Measurements from ENCODE around the gene FDXR.
A peak's percentile ranks its signal among the peaks of the same experiment; 100 is the strongest.

The FDXR gene

GRCh38 chr17:74856112-74856511 lies 16.7 kb downstream of the FDXR start:
- DNase-seq = no peak

DNA sequence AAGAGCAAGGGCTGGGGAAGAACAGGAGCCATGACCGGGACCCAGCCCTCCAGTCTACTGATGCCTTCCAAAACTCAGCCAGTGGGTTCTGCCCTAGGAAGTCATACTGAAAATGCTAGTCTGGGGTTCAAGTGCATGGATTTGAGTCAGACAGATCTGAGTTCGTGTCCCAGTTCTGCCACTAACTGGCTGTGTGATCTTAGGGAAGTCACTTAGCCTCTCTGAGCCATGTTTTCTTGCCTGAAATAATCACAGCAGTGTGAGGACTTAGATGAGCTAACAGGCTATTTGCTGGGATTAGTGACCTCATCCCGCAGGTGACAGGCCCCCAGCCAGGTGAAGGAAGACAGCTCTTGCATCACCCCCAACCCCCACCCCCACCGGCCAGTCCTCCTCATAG lies 17.5 kb downstream of the FDXR start:
- no peak for DNase-seq

GRCh38 chr17:74854792-74855191 lies 18.0 kb downstream of the FDXR start:
- no peak for DNase-seq

DNA sequence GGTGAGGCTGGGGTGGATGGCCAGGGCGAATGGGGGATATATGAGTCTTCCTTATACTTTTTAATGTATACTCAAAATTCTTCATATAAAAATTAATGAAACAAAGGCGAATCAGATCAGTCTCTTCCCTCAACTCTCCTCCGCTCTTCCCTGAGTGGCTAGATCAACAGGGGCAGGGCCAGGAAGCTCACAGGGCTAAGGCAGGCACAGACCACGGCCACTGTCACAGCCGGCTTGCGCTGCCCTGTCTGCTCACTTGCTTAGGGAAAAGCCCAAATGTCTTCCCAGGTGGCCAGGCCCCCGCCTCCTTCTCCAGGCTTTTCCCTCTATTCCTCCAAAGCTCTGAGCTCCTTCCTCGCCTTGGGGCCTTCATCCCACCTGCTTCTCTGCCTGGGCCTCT lies 19.1 kb downstream of the FDXR start:
- no peak for DNase-seq

GRCh38 chr17:74853048-74853397 lies 19.8 kb downstream of the FDXR start:
- no peak for DNase-seq

DNA sequence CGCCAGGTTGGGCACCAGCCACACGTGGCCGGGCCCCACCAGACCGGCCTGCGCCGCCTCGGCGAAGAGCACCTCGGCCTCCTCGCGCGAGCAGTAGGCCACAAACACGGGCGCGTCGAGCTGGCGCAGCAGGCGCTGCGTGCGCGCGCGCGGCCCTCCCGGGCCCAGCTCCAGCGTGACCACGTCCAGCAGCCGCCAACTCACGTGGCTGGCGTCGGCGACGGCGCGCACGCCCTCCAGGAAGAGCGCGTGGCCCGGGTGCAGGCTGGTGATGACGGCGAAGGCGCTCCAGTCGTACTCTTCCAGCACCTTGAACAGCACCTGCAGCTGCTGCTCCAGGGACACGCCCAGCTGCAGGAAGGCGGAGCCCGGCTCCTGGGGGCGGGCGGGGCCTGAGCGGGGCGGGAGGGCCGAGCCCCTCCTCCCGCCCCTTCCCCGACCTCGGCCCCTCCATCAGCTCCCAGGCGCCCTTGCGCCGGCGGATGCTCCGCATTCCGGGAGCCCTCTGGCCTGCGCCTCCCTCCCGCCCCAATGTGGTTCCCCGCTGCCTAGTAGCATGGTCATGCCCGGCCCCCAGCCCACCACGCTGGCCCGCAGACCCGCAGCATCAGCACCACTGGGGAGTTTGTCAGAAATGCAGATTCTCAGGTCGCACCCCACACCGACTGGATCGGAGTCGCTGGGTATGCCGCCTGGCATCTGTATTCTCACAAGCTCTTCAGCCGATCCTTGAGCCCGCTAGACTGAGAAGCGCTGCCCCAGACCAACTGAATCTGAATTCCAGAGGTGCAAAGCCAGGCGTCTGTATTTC lies 20.4 kb downstream of the FDXR start:
- DNase-seq = peak; percentile 27 to 75 (median 68)

DNA sequence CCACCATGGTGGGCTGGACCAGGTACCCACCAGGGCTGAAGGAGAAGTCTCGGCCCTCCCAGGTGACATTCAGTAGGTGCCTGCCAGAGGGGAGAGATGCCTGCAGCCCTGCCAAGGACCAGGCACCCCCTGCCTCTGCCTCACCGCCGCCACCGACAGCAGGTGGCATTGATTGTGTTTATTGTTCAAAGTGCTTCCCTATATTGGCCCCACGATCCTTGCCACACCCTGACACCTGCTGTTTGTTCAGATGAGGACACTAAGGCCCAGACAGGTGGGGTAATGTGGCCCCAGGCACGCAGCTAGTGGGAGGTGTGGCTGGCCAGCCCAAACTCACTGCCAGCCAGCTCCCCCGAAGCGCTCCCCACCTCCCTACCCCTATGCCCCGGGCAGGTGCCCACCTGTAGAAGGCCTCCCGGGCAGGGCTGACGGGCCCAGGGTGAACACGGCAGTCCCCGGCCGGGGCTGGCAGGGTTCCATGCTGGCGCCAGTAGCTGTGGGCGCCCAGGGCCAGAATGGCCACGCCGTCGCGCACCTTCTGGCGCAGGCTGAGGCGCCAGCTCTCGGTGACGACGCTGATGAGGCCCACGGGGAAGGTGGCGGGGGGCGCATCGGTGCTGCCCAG lies 21.1 kb downstream of the FDXR start:
- no peak for DNase-seq

DNA sequence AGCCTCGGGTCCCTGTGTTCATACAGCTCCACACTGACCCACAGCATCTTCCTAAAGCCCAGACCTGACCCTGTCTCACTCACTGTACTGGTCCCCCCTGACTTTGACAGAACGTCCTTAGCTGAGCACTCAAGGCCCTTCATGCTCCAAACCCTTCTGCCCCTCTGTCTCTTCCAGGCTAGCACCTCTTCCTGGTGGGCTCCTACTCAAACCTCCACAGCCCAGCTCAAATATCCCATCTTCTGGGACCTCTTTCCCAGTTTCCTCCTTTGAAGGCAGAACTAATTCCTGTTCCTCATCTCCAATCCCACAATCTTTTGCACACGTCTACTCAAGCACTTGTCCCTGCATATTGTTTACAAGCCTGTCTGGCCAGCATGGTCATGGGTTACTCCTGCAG lies 21.9 kb downstream of the FDXR start:
- no peak for DNase-seq

DNA sequence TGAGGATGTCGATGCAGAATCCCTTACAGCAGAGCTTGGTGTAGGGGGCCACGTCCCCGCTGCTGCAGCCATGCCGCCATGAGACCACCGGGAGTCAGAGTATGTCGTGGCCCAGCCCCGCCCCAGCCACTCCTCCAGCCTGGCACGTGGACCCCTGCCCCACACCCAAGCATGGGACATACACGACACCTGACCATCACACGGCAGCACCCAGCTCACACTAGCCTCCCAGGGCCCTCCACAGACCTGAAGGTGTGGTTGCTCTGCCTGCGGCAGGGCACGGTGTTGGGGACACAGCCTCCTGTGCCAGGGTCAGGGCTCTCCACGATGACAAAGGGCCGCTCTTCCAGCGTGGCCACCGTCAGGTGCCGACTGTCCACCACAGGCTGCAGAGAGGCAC lies 22.5 kb downstream of the FDXR start:
- no peak for DNase-seq

- DNase-seq = no peak
These were observed 24.0 kb downstream of the FDXR start for GRCh38 chr17:74848656-74849399.

DNA sequence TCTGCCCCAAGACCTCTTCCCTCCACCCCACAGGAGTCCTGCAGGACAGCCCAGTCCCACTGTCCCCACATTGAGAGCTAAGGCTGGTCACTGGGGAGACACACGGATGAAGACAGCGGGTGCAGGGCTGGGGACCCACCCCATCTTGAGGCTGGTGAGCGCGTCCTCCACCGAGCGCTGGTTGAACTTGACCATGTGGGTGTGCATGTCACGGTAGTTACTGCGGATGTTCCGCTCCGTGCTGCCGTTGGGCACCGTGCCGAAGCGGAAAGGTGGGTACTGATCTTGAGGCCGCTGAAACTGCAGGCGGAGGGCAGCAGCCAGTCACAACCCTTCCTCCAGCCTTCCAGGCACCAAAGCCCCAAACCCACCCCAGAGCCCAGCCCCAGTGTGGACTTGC lies 26.2 kb downstream of the FDXR start:
- DNase-seq = no peak

DNA sequence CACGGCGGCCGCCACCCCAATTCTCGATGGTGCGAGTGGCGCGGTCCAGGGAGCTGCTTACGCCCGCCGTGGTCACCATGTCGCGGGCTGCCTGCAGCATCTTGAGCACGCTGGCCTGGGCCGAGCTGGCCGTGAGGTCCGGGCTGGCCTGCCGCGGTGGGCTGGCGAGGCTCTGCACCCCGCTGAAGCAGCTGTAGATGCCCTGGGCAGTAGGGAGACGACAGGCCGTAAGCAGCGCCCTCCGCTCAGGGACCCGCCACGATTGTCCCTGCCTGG lies 29.5 kb downstream of the FDXR start:
- no peak for DNase-seq

- DNase-seq = no peak
These were observed 30.0 kb downstream of the FDXR start for GRCh38 chr17:74842599-74843351.

GRCh38 chr17:74842146-74842598 lies 30.6 kb downstream of the FDXR start:
- no peak for DNase-seq

GRCh38 chr17:74840989-74841666 lies 31.7 kb downstream of the FDXR start:
- DNase-seq = no peak

GRCh38 chr17:74839990-74840852 lies 32.6 kb downstream of the FDXR start:
- no peak for DNase-seq

- DNase-seq = no peak
These were observed 34.5 kb downstream of the FDXR start for GRCh38 chr17:74838274-74838673.

GRCh38 chr17:74836691-74837467 lies 35.9 kb downstream of the FDXR start:
- DNase-seq = no peak

DNA sequence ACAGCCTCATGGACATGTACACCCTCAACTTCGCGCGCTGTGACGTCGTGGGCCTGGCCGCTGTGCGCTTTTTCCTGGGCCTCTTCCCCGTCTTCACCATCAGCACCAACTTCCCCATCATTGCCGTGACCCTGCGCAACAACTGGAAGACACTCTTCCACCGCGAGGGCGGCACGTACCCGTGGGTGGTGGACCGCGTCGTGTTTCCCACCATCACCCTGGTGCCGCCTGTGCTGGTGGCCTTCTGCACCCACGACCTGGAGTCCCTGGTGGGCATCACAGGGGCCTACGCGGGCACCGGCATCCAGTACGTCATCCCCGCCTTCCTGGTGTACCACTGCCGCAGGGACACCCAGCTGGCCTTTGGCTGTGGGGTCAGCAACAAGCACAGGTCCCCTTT lies 36.6 kb downstream of the FDXR start:
- DNase-seq = no peak

GRCh38 chr17:74833501-74834377 lies 39.1 kb downstream of the FDXR start:
- DNase-seq = no peak

Data from stimulated activated naive CD4-positive, alpha-beta T cell (primary cell).